ENCODE results near the gene PTH1R.
"Not testable (repeated sequence)": the region's sequence is repeated elsewhere in the genome, so short reads cannot be mapped to it uniquely, and the experiment has no call there.

PTH1R gene

GRCh38 chr3:46908986-46909534, 31.5 kb downstream of the PTH1R start:
- no peaks in the 10 kb centered on the region for H3K27me3 ChIP-seq (ENCODE audit: control insufficient read depth, insufficient read depth, low read length)
- H3K9ac ChIP-seq (ENCODE audit: low read length) = no peak overlapping the region
- no peak overlapping the region for H3K4me3 ChIP-seq (ENCODE audit: low read length)
- no peaks in the 10 kb centered on the region for H3K36me3 ChIP-seq (ENCODE audit: control insufficient read depth, insufficient read depth, low read length)
- no peaks in the 10 kb centered on the region for H3K9me3 ChIP-seq (ENCODE audit: control insufficient read depth, low read length)
- H3K4me1 ChIP-seq (ENCODE audit: control insufficient read depth, insufficient read depth, low read length) = peaks cover 15% of the 10 kb centered on the region

- H3K4me3 ChIP-seq (ENCODE audit: low read length) = no peak overlapping the region
- H3K9me3 ChIP-seq (ENCODE audit: control insufficient read depth, low read length) = no peaks in the 10 kb centered on the region
- H3K4me1 ChIP-seq (ENCODE audit: control insufficient read depth, insufficient read depth, low read length) = peaks cover 15% of the 10 kb centered on the region
- no peaks in the 10 kb centered on the region for H3K27me3 ChIP-seq (ENCODE audit: control insufficient read depth, insufficient read depth, low read length)
- H3K36me3 ChIP-seq (ENCODE audit: control insufficient read depth, insufficient read depth, low read length) = no peaks in the 10 kb centered on the region
- H3K9ac ChIP-seq (ENCODE audit: low read length) = no peak overlapping the region
Measured at GRCh38 chr3:46909535-46910161, 32.1 kb downstream of the PTH1R start.

DNA sequence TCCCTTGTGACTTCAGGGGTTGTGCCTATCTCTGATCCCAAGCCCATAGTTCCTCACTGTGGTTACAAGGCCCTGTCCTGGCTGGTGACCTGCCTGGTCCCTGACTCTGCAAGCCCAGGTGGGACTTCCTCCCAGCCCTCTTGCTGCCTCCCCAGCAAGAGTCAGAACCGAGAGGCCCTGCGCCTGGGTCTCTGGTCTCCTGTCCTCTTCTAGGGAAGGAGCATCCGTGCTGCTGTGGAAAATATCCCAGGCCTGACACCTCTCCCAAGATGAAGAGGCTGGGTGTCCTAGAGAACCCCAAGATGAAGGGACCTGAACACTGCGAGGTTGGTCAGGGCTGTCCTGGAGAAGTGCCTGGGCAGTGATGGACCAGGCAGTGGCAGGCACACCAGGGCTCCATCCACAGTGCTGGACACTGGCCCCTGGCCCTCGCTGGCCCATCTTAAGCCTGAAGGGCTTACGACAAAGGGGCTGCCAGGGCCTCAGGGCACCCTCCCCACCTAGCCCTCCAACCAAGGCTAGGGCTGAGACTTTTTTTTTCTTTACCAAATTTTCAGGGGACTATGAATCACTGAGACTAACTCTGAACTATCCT, 32.7 kb downstream of the PTH1R start:
- H3K36me3 ChIP-seq (ENCODE audit: control insufficient read depth, insufficient read depth, low read length) = no peaks in the 10 kb centered on the region

GRCh38 chr3:46910914-46911313, 33.4 kb downstream of the PTH1R start:
- not testable (repeated sequence) for H3K36me3 ChIP-seq (ENCODE audit: control insufficient read depth, insufficient read depth, low read length); H3K9ac ChIP-seq (ENCODE audit: low read length); H3K27me3 ChIP-seq (ENCODE audit: control insufficient read depth, insufficient read depth, low read length); H3K4me3 ChIP-seq (ENCODE audit: low read length); H3K9me3 ChIP-seq (ENCODE audit: control insufficient read depth, low read length)
- H3K4me1 ChIP-seq (ENCODE audit: control insufficient read depth, insufficient read depth, low read length) = peaks cover 15% of the 10 kb centered on the region

More for the DNA sequence above, 32.7 kb downstream of the PTH1R start:
- Histone ChIP-seq H3K4me3 (ENCODE audit: low read length) (no peak overlapping the region), H3K4me1 (ENCODE audit: control insufficient read depth, insufficient read depth, low read length) (peaks cover 15% of the 10 kb centered on the region), H3K9me3 (ENCODE audit: control insufficient read depth, low read length) (no peaks in the 10 kb centered on the region), H3K9ac (ENCODE audit: low read length) (no peak overlapping the region), H3K27me3 (ENCODE audit: control insufficient read depth, insufficient read depth, low read length) (no peaks in the 10 kb centered on the region)

- no peak overlapping the region for H3K4me3 ChIP-seq (ENCODE audit: low read length)
- no peak overlapping the region for H3K9ac ChIP-seq (ENCODE audit: low read length)
- peaks cover 15% of the 10 kb centered on the region for H3K4me1 ChIP-seq (ENCODE audit: control insufficient read depth, insufficient read depth, low read length)
- no peaks in the 10 kb centered on the region for H3K9me3 ChIP-seq (ENCODE audit: control insufficient read depth, low read length)
- H3K36me3 ChIP-seq (ENCODE audit: control insufficient read depth, insufficient read depth, low read length) = no peaks in the 10 kb centered on the region
- H3K27me3 ChIP-seq (ENCODE audit: control insufficient read depth, insufficient read depth, low read length) = no peaks in the 10 kb centered on the region
Measured at GRCh38 chr3:46912986-46913385, 35.5 kb downstream of the PTH1R start.

DNA sequence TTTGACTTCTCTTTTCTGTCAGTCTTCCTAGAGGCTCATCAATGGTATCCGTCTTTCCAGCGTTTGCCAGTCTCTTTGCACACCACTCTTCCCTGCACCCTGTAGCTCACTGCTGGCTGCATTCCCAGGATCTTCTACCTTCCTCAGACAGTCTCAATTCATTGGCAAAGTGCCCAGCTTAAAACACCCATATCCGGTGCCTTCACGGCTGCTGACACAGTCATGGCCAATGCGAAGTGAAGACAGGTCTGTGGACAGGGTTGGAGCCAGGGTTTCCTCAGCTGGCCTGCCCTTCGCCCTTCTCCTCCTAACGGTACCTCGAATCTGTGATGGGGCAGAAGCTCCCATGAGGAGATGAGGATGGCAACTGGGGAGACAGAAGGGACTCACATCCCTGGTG, 36.1 kb downstream of the PTH1R start:
- Histone ChIP-seq H3K4me3 (ENCODE audit: low read length) (no peak overlapping the region), H3K4me1 (ENCODE audit: control insufficient read depth, insufficient read depth, low read length) (peaks cover 10% of the 10 kb centered on the region), H3K9ac (ENCODE audit: low read length) (no peak overlapping the region), H3K36me3 (ENCODE audit: control insufficient read depth, insufficient read depth, low read length) (no peaks in the 10 kb centered on the region), H3K27me3 (ENCODE audit: control insufficient read depth, insufficient read depth, low read length) (no peaks in the 10 kb centered on the region), H3K9me3 (ENCODE audit: control insufficient read depth, low read length) (no peaks in the 10 kb centered on the region)

DNA sequence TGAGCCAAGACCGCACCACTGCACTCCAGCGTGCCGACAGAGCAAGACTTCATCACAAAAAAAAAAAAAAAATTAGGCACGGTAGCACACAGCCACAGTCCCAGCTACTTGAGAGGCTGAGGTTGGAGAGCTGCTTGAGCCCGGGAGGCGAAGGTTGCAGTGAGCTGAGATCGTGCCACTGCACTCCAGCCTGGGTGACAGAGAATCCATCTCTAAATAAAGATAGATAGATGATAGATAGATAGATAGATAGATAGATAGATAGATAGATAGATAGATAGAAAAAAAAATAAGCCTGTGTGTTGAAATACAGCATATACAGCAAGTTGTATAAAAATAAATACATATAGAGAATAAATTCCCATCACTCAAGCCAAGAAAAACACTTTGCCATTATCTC, 37.3 kb downstream of the PTH1R start:
- Histone ChIP-seq H3K27me3 (ENCODE audit: control insufficient read depth, insufficient read depth, low read length) (no peaks in the 10 kb centered on the region), H3K9ac (ENCODE audit: low read length) (no peak overlapping the region), H3K36me3 (ENCODE audit: control insufficient read depth, insufficient read depth, low read length) (no peaks in the 10 kb centered on the region), H3K9me3 (ENCODE audit: control insufficient read depth, low read length) (no peaks in the 10 kb centered on the region), H3K4me1 (ENCODE audit: control insufficient read depth, insufficient read depth, low read length) (no peaks in the 10 kb centered on the region), H3K4me3 (ENCODE audit: low read length) (no peak overlapping the region)

DNA sequence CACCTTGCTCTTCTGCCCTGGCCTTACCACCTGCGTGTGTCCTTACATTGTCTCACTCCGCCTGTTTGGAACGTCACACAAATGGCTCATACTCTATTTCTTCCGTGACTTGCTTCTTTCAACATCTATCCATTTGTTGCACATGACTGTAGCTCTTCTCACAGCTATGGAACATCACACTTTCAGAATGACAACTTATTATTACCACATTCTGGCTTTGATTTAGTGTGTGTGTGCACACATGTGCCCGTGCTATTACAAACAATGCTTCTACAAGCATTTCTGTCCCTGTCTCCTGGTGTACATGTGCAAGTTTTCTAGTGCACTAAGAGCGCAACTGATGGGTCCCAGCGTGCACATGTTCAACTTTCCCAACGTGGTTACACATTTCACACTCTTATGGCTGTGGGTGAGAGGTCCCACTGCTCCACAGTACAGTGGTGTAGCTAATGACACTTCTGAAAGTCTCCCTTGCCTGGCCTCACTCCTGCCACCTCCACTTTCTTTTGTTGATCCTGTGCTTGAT, 37.8 kb downstream of the PTH1R start:
- no peak overlapping the region for H3K9ac ChIP-seq (ENCODE audit: low read length)
- no peaks in the 10 kb centered on the region for H3K27me3 ChIP-seq (ENCODE audit: control insufficient read depth, insufficient read depth, low read length)
- H3K4me1 ChIP-seq (ENCODE audit: control insufficient read depth, insufficient read depth, low read length) = no peaks in the 10 kb centered on the region
- H3K36me3 ChIP-seq (ENCODE audit: control insufficient read depth, insufficient read depth, low read length) = no peaks in the 10 kb centered on the region
- no peak overlapping the region for H3K4me3 ChIP-seq (ENCODE audit: low read length)
- H3K9me3 ChIP-seq (ENCODE audit: control insufficient read depth, low read length) = no peaks in the 10 kb centered on the region

- no peak overlapping the region for H3K4me3 ChIP-seq (ENCODE audit: low read length)
- H3K36me3 ChIP-seq (ENCODE audit: control insufficient read depth, insufficient read depth, low read length) = peaks cover 7% of the 10 kb centered on the region
- no peaks in the 10 kb centered on the region for H3K27me3 ChIP-seq (ENCODE audit: control insufficient read depth, insufficient read depth, low read length)
Measured at GRCh38 chr3:46916278-46916677, 38.8 kb downstream of the PTH1R start.

GRCh38 chr3:46916799-46917198, 39.3 kb downstream of the PTH1R start:
- Histone ChIP-seq H3K9me3 (ENCODE audit: control insufficient read depth, low read length) (no peaks in the 10 kb centered on the region), H3K9ac (ENCODE audit: low read length) (no peak overlapping the region), H3K27me3 (ENCODE audit: control insufficient read depth, insufficient read depth, low read length) (no peaks in the 10 kb centered on the region), H3K4me3 (ENCODE audit: low read length) (no peak overlapping the region), H3K36me3 (ENCODE audit: control insufficient read depth, insufficient read depth, low read length) (peaks cover 10% of the 10 kb centered on the region), H3K4me1 (ENCODE audit: control insufficient read depth, insufficient read depth, low read length) (no peaks in the 10 kb centered on the region)

More at GRCh38 chr3:46916278-46916677, 38.8 kb downstream of the PTH1R start:
- H3K4me1 ChIP-seq (ENCODE audit: control insufficient read depth, insufficient read depth, low read length) = no peaks in the 10 kb centered on the region
- no peak overlapping the region for H3K9ac ChIP-seq (ENCODE audit: low read length)
- H3K9me3 ChIP-seq (ENCODE audit: control insufficient read depth, low read length) = no peaks in the 10 kb centered on the region

DNA sequence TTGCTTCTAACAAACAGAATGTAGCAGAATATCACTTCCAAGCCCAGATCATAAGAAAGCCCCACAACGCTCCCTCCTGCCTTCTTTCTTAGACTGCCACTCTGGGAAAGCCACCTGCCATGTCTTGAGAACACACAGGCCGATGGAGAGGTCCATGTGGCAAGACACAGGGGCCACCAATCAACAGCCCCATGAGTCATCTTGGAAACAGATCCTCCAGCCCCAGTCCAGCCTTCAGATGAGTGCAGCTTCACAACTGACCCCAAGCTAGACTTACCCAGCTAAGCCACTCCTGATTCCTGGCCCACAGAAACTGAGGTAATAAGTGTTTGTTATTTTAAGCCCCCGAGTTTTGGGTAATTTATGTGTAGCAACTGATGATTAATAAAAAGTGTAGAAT, 39.7 kb downstream of the PTH1R start:
- Histone ChIP-seq H3K36me3 (ENCODE audit: control insufficient read depth, insufficient read depth, low read length) (peaks cover 12% of the 10 kb centered on the region), H3K9me3 (ENCODE audit: control insufficient read depth, low read length) (no peaks in the 10 kb centered on the region), H3K27me3 (ENCODE audit: control insufficient read depth, insufficient read depth, low read length) (no peaks in the 10 kb centered on the region), H3K9ac (ENCODE audit: low read length) (no peak overlapping the region), H3K4me1 (ENCODE audit: control insufficient read depth, insufficient read depth, low read length) (no peaks in the 10 kb centered on the region), H3K4me3 (ENCODE audit: low read length) (no peak overlapping the region)

DNA sequence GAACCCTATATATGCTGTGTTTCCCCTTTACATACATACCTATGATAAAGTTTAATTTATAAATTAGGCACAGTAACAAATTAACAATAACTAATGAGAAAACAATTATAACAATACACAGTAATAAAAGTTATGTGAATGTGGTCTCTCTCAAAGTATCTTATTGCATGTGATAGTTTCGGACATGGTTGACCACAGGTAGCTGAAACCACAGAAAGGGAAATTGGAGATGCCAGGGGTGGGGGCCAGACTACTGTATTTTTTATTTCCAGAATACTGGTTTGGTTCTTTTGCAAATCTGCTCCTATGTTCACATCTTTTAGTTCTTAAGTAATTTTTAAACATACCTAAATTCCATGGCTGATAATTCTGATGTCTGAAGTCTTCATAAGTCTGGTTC, 40.7 kb downstream of the PTH1R start:
- no peak overlapping the region for H3K9ac ChIP-seq (ENCODE audit: low read length)
- H3K36me3 ChIP-seq (ENCODE audit: control insufficient read depth, insufficient read depth, low read length) = peaks cover 22% of the 10 kb centered on the region
- no peaks in the 10 kb centered on the region for H3K9me3 ChIP-seq (ENCODE audit: control insufficient read depth, low read length)
- H3K27me3 ChIP-seq (ENCODE audit: control insufficient read depth, insufficient read depth, low read length) = no peaks in the 10 kb centered on the region
- no peaks in the 10 kb centered on the region for H3K4me1 ChIP-seq (ENCODE audit: control insufficient read depth, insufficient read depth, low read length)
- no peak overlapping the region for H3K4me3 ChIP-seq (ENCODE audit: low read length)

All from mucosa of stomach (tissue), 1 donor.